Stimulated activated CD4-positive, alpha-beta T cell treated with anti-CD3 and anti-CD28 coated beads, Interleukin-4, amount 100 ng/mL, for 1 hour (primary cell): ENCODE data around the gene TNC.
A peak's percentile ranks its signal among the peaks of the same experiment; 100 is the strongest.

ENCODE experiments used
- DNase-seq: peaks from one replicate; pipeline ENCODE4 v3.0.0-alpha.2; 2020

The TNC gene

DNA sequence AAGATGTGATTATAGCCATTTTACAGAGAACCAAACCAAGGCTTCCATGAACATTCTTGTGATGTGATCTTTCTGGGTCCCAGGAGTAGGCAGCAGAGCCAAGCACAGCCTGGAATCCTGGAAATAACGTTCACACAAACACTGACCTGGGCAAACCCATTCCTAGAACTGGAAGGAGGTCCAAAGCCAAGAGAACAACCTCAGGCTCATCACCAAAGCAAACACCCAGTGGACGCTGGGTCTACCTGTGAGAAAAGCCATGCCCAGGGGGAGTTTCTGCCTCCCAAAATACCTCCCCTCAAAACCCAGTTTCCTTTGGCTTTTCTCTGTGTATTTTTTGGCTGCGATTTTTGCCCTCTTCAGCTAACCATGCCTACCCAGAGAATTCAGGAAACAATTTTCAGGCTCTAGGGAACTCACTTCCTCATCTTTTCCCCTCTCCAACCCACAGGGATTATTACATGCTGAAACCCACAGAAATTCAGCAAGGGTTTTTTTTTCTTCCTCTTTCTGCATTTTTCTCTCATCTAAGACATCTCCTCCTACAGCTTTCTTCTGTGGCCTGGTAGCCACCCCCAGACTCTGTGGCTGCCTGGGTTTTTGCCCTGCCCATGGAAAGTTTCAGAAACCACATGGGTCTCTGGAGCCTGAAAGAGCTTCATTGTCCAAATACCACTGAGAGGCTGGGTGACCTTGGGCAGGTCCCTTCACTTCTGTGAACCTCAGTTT lies 75.0 kb downstream of the TNC start:
- DNase-seq: no peak

GRCh38 chr9:115039516-115040120 lies 78.3 kb downstream of the TNC start:
- DNase-seq: no peak

GRCh38 chr9:115038178-115038577 lies 79.8 kb downstream of the TNC start:
- DNase-seq: no peak

- no peak for DNase-seq
Measured at GRCh38 chr9:115036691-115037090, 81.3 kb downstream of the TNC start.

- peak; percentile 19 for DNase-seq
Measured at GRCh38 chr9:115035841-115036612, 81.9 kb downstream of the TNC start.

DNA sequence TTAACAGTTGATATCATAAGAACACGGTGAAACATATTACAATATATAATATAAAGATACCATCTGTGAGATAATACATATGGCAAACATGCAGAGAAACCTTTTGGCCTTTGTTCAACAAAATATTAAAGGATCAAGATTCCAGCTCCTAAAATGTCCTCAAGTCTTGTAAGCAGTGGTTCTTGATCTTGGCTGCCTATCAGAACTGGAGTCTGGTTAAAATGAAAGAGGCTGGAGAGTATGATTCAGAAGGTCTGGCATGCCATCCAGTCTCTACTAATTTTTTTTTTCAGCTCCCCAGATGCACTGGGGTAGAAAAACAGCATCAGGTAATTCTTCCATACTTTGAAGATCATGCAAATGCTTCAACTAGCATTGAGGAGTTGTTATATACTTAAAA lies 83.2 kb downstream of the TNC start:
- no peak for DNase-seq

DNA sequence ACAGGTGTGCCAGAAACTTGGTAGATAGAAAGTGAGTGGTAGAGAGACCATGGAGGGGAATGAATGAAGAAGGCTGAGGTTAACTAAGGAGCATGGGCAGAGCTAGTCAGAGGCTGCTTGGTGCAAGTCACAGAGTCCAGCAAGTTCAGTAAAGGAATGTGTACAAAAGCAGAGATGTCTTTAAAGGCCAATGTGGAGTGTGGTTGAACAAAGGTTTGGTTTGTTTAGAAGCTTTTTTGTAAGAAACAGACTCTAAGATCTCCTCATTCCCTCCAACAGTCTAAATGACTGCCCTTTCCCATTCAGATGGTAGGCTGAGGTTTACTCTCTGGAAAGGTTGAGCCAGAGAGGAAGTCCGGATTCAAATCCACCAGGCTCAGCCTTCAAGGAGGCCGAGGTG lies 84.2 kb downstream of the TNC start:
- no peak for DNase-seq

DNA sequence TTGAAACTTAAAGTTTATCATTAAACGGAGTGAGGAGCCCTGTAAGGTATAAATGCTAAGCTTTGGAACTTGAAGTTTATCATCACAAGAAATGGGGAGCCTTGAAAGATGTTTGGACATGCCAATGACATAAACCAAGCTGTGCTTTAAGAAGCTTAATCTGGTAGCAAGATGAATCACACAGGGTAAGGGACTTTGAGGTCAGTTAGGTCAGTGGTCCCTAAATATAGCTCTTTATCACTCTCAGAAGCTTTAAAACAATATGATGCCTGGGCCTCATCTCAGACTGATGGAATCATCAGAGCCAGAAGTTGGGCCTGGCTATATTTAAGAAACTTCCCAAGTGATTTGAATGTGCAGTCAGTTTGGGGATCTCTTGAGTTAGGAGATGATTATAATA lies 85.7 kb downstream of the TNC start:
- DNase-seq: no peak

DNA sequence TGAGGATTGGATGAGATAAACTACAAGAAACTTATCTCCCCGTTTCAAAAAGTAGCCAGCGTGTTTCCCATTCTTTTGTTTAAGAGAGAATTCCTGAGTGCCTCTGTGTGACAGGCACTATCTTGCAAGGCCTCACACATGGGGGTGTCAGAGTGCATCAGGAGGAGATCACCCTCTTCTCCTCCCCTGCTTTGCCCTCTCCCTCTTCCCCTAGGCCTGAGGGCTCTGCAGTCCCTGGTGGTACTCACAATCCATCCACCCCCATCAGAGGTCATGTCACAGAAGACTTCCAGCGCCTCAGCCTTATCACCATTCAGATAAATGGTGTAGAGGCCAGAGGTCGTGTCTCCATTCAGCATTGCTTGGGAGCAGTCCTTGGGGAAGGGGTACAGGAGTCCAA lies 88.0 kb downstream of the TNC start:
- no peak for DNase-seq

DNA sequence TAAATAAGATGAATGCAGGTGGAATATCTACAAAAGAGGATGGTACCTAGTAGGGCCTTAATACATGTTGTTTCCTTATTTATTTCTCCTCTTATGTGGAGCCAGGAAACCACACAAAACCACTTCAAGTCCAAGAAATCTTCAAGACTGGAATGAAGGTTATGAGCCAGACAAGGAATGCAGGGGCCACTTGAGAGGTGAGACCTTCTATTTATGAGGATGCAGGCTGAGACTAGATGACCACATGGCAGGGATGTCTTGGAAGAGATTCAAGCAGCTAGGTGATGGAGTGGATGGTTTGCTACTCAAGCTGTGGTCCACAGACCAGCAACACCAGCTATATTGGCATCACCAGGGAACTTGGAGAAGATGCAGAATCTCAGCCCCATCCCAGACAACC lies 92.2 kb downstream of the TNC start:
- no peak for DNase-seq

DNA sequence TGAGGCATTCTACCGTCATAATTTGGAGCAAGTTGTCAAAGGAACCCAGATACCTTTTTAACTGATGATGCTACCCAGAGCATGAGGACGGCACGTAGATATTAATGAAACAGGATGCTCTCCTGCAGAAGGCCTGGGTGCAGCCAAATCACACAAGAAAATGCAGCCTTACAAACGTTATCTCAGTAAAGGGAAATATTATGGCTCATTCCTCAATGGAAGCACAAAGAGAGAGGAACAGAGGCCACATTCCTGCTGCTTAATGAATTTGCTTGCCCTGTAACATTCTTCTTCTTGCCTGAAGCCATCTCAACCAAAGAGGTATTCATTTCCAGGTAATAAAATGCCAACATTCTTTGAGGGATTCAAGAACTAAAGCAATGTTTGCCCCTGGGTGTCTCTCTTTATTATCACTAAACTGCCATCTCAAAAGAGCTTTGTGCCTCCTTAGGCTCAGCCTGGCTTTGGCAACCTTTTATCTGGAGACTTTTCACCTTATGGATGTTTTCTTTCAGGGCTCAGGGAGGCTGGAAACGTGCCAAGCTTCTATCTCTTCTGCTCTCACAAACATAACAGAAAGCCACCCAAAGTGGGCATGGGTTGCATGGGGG lies 92.9 kb downstream of the TNC start:
- DNase-seq: no peak

- DNase-seq: no peak
Measured at GRCh38 chr9:115022760-115023434, 95.1 kb downstream of the TNC start.

- no peak for DNase-seq
Measured at GRCh38 chr9:115018547-115019435, 99.2 kb downstream of the TNC start.

DNA sequence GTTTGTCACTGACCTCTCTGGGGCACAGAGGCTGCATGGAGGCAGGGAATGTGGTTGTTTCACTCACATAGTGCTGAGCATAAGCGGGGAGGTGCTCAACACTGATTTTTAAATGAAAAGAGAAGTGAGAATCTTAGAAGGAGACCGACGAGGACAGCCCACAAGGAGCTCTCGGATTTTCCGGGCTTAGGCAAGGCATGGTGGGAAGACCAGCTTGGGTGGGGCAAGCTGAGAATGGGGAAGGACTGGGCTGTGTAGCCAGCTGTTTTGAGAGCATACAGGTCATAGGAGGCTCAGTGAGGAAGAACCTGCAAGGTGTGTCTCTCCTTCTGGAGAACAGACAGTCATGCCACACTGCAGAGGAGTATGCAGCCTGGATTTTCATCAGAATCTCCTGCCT lies 101.6 kb downstream of the TNC start:
- no peak for DNase-seq

GRCh38 chr9:115015018-115015635 lies 102.8 kb downstream of the TNC start:
- no peak for DNase-seq

- DNase-seq: no peak
Measured at GRCh38 chr9:115014438-115014837, 103.5 kb downstream of the TNC start.

DNA sequence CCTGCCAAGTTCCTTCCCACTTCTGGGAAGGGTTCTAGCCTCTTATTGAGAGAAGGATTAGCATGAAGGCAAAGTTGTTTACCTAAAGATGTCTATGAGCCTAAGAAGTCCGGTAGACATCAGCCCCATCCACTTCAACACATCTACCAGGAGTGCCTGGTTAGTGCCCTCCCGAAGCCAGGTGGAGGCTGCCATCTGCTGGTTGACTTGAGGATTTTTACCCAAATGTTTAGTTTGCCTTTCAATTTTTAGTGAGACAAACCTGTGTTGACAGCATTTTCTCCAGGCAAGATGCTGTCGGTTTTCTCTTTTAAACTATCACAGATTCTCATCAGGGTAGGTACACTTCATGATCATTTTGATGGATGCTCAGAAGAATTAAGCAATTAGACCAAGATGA lies 104.0 kb downstream of the TNC start:
- DNase-seq: peak; percentile 76

DNA sequence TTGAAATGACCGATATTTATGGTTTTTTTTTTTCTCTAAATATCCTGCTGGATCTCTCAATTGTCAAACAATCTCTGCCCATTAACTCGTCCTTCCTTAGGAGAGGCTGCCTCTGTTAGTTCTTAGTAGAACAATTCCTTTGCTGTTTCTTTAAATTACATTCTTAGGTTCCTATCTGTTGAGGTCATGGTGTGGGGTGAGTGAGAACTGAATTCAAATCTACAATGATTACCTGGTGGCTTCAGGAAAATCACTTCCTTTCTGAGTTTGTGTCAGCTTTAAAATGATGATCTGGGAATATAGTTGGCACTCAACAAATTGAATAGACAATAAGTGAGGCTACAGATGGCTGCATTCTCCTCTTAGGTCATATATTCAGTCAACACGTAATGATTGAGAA lies 105.5 kb downstream of the TNC start:
- DNase-seq: no peak

GRCh38 chr9:115010874-115011273 lies 107.1 kb downstream of the TNC start:
- DNase-seq: no peak

DNA sequence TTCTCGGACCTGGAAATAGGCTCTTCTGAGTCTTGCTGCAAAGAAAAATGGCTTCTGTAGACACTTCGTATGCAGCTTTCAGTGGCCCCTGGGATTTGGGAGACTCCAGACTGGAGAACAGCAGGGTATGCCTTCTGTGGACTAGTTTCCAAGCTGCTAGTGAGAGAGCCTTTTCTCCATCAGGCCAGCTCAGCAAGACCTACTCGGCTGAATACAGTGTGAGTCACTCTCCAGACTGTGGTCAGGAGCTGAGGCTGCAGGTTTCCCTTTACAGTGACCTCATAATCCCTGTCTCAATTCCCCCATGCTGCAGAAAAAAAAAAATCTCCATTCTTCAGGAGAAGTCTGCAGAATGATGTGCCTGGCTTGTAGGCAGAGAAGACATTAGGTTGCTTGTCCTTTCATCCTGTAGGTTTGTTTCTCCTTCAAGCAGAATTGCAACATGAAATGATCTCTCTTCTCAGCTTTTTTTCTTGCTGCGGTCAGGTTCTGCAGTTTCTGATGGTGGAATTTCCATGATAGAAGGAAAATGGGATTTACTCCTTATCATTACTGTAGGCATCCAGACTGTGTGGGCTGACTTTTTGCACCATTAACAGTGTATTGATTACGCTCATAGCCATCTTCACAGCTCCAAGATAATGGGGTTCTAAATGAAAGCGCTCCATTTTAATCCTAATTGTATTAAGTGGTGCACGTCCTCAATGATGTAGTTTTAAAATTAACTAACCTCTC lies 109.3 kb downstream of the TNC start:
- no peak for DNase-seq

DNA sequence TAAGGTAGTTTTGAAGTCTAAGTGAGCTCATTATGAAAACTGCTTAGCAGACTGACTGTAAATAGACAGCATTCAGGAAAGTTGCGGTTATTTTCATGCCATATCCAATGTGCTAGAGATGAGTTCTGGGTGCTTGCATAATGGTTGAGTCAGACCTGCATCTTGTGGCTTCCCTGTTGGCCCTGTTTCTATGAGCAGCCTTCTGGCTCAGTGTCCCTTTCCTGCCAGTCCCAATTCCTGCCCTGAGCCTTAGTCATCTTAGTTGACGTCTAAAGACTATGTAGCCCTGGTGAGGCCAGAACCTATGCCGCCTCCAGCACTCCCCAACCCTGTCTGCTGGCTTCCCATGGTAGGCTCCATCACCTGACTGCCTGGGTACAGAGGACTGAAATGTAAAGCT lies 111.3 kb downstream of the TNC start:
- no peak for DNase-seq
